IMR-90 (cell line): Measurements from ENCODE around the gene ID2.

Experiments
- CEBPB ChIP-seq: IDR thresholded peaks from 2 replicates; pipeline ENCODE4 v1.6.1; 2012; ENCODE audit warnings: low read depth, low read length, improper control_type of control experiment
- MAFK ChIP-seq: IDR thresholded peaks from 2 replicates; pipeline ENCODE4 v1.6.1; 2012; ENCODE audit warnings: low read depth, low read length, improper control_type of control experiment
- POLR2A ChIP-seq: IDR thresholded peaks from 2 replicates; pipeline ENCODE4 v1.6.1; 2012; ENCODE audit warnings: mild to moderate bottlenecking, low read depth, low read length
- RCOR1 ChIP-seq: IDR thresholded peaks from 2 replicates; pipeline ENCODE4 v1.6.1; 2012; ENCODE audit warnings: mild to moderate bottlenecking, low read length, improper control_type of control experiment; ENCODE audit not compliant: insufficient replicate concordance
- SMC3 ChIP-seq: fragments of 150-350 bp; IDR thresholded peaks from 2 replicates; pipeline ENCODE4 v1.6.1; 2016; ENCODE audit warnings: low read depth, mild to moderate bottlenecking, antibody characterized with exemption, low read length, moderate library complexity
- TF ChIP-seq, protein P1 (sequence below): conservative IDR thresholded peaks from 2 replicates; pipeline ENCODE4 v1.5.1; 2012; ENCODE audit warnings: mild to moderate bottlenecking, low read depth, low read length, improper control_type of control experiment
- TF ChIP-seq, protein P2 (sequence below): fragments of 150-350 bp; IDR thresholded peaks from 2 replicates; pipeline ENCODE4 v1.6.1; 2017; ENCODE audit warnings: mild to moderate bottlenecking, antibody characterized with exemption, low read length, low read depth

DNA sequence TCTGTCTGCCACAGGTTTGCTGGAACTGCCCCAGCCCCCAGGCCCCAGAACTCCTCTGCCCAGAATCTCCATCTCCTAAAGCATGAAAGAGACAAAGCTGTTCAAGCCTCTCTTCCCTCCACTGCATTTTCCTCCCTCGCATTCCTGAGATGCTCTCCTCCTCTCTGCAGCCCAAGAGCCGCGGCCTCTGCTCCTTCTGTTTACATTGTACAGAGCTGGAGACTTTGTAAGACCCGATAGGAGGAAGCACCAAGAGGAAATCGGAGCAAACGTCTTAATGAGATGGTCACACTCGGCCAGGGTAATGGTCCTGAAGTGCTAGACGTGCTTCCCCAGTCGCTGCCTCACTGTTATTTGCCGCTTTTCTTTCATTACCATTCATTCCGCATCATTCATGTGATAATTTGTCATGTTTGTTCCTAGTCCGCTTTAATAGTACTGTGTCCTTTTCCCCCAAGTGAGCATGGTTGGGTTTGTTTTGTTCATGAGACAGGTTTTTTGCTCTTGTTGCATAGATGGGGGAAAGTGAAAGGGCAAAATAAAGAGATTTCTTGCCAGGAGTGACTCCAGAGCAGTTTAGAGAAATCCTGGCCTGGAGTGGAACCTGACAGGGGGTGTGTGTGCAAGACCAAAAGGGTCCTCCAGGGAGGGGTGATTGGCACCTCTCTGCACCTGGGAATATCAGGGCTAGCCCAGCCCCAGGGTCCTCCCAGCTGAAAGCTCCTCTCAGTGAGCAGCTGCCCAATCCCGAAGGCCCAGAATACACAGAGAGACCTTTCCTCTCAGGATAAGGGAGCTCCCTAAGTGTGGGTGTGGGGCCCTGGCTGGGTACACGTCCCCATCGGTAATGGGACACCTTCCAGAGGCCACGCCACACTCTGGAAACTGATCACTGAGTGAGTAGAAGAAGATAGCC lies 44.9 kb upstream of the ID2 start:
- no peak for TF ChIP-seq POLR2A
- no peak for TF ChIP-seq MAFK
- TF ChIP-seq SMC3 = no peak
- TF ChIP-seq, protein P1, sequence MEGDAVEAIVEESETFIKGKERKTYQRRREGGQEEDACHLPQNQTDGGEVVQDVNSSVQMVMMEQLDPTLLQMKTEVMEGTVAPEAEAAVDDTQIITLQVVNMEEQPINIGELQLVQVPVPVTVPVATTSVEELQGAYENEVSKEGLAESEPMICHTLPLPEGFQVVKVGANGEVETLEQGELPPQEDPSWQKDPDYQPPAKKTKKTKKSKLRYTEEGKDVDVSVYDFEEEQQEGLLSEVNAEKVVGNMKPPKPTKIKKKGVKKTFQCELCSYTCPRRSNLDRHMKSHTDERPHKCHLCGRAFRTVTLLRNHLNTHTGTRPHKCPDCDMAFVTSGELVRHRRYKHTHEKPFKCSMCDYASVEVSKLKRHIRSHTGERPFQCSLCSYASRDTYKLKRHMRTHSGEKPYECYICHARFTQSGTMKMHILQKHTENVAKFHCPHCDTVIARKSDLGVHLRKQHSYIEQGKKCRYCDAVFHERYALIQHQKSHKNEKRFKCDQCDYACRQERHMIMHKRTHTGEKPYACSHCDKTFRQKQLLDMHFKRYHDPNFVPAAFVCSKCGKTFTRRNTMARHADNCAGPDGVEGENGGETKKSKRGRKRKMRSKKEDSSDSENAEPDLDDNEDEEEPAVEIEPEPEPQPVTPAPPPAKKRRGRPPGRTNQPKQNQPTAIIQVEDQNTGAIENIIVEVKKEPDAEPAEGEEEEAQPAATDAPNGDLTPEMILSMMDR = no peak
- TF ChIP-seq RCOR1 = peak; percentile 18
- TF ChIP-seq CEBPB = no peak
- TF ChIP-seq, protein P2, sequence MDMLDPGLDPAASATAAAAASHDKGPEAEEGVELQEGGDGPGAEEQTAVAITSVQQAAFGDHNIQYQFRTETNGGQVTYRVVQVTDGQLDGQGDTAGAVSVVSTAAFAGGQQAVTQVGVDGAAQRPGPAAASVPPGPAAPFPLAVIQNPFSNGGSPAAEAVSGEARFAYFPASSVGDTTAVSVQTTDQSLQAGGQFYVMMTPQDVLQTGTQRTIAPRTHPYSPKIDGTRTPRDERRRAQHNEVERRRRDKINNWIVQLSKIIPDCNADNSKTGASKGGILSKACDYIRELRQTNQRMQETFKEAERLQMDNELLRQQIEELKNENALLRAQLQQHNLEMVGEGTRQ = no peak
